ENCODE measurements around the gene SERPINE1.

DNA sequence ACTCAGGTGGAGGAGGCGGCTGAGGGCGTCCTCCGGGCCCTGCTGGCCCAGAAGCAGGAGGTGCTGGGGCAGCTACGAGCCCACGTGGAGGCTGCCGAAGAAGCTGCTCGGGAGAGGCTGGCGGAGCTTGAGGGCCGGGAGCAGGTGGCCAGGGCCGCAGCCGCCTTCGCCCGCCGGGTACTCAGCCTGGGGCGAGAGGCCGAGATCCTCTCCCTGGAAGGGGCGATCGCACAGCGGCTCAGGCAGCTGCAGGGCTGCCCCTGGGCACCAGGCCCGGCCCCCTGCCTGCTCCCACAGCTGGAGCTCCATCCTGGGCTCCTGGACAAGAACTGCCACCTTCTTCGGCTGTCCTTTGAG lies 38.9 kb upstream of the SERPINE1 start:
- TF ChIP-seq, protein P1, sequence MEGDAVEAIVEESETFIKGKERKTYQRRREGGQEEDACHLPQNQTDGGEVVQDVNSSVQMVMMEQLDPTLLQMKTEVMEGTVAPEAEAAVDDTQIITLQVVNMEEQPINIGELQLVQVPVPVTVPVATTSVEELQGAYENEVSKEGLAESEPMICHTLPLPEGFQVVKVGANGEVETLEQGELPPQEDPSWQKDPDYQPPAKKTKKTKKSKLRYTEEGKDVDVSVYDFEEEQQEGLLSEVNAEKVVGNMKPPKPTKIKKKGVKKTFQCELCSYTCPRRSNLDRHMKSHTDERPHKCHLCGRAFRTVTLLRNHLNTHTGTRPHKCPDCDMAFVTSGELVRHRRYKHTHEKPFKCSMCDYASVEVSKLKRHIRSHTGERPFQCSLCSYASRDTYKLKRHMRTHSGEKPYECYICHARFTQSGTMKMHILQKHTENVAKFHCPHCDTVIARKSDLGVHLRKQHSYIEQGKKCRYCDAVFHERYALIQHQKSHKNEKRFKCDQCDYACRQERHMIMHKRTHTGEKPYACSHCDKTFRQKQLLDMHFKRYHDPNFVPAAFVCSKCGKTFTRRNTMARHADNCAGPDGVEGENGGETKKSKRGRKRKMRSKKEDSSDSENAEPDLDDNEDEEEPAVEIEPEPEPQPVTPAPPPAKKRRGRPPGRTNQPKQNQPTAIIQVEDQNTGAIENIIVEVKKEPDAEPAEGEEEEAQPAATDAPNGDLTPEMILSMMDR (IDR thresholded peaks at IDR 0.05): no peak
- TF ChIP-seq POLR2AphosphoS5 (IDR thresholded peaks at IDR 0.05): no peak

Data from suprapubic skin (tissue), 3 donors.